AG10803 (cell line): Measurements from ENCODE around the gene RAC2.

Source experiments
- DNase-seq: peaks from one replicate; pipeline ENCODE4 v3.0.0; 2010; ENCODE audit warnings: low read depth
- H3K4me3 ChIP-seq: 2 replicates; pipeline ENCODE4 v1.5.1; 2011; ENCODE audit warnings: mild to moderate bottlenecking, low read length, control low read depth
- CTCF ChIP-seq: conservative IDR thresholded peaks from 2 replicates; pipeline ENCODE4 v1.5.1; 2011; ENCODE audit warnings: mild to moderate bottlenecking, low read length, control low read depth, inconsistent platforms

RAC2 gene

GRCh38 chr22:37269936-37270678 lies 26.0 kb upstream of the RAC2 start:
- no peak overlapping the region for H3K4me3 ChIP-seq
- DNase-seq, result no peak
- TF ChIP-seq CTCF, result no peak

GRCh38 chr22:37267661-37268413 lies 23.8 kb upstream of the RAC2 start:
- no peak for DNase-seq
- no peak for TF ChIP-seq CTCF
- no peak overlapping the region for H3K4me3 ChIP-seq

DNA sequence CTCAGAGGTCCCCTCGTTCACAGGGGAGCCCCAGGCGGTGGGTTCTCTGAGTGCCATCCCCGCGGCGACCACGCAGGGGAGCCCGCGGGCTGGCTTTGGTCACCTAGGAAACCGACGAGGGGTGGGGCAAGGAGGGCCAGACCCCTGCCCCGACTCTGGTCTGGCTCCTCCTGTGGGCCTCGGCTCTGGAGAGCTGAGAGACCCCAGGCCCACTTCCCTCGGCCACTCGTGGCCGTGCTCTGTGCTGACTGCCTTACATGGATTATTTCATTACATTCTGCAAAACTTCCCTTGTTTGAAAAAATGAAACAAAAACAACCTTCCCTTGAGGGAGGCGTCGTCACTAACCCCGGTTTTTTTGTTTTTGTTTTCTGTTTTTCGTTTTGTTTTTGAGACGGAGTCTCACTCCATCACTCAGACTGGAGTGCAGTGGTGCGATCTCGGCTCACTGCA lies 23.1 kb upstream of the RAC2 start:
- peak overlapping the region; percentile 57 for H3K4me3 ChIP-seq
- no peak for DNase-seq

GRCh38 chr22:37266581-37267134 lies 22.6 kb upstream of the RAC2 start:
- TF ChIP-seq CTCF, result no peak

More for the DNA sequence above, 23.1 kb upstream of the RAC2 start:
- peak; percentile 65 for TF ChIP-seq CTCF

DNA sequence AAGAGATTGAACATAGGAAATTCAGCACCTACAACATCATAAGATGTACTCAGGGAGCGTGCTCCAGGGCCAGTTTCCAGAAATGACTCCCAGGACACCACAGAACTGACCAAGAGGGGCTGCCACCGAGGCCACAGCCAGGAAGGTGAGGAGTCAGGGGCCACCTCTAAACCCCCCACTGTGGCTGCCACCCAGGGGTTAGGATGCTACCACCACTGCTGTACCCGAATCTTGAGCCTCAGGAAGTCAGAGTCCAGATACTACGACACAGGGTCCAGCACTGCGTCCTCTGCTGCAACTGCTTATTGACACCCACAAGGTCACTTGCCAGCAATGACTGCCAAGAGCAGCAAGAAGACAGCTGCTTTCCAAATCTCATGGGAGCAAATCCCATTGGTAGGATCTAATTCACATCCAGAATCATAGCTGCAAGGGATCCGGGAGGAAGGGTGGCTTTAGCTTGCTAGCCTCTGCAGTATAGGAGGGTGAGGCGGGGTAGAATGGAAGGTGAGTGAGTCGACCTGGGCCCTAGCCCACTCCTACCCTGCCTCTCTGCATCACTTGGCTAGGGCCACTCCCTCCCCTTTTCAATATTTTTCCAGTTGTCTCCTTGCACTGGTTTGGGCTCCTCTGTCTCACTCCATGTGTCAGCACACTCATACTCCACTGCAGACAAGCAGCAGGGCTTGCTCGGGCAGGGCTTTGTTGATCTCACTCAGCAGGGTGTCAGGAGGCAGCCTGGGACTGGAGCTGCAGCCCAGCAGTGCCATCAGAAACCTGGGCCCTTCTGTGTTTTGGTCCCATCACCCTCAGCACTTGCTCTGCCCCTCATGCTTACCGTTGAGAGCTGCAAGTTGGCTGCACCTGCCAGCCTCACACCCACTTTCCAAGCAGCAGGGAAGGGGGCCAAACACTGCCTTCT lies 20.2 kb upstream of the RAC2 start:
- no peak for TF ChIP-seq CTCF
- H3K4me3 ChIP-seq, result no peak overlapping the region
- no peak for DNase-seq

More at GRCh38 chr22:37266581-37267134, 22.6 kb upstream of the RAC2 start:
- peak overlapping the region; percentile 57 for H3K4me3 ChIP-seq
- no peak for DNase-seq

DNA sequence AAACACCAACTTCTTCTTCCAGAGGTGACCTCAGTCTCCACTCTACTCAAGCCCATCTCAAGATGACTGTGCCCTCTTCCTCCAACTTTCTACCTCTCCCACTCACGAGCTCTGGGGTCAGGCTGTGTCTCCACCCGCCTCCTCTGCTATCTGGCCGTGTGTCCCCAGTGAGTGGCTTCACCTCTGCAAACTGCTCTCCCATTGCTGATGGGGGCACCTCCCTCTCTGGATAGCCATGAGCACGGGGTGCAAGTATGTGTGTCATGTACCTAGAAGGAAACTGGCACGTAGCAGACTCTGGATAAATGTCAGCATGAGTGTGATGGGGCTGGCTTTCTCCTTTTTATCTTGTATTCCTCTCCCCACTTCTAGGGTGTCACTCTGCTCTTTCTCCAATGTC lies 18.3 kb upstream of the RAC2 start:
- TF ChIP-seq CTCF, result no peak
- no peak for DNase-seq

More for the DNA sequence above, 18.3 kb upstream of the RAC2 start:
- no peak overlapping the region for H3K4me3 ChIP-seq
